DND-41 (cell line): Measurements from ENCODE around the gene RGS3.

Experiments
- CTCF ChIP-seq: IDR thresholded peaks from 2 replicates; pipeline ENCODE4 v1.5.1; 2012; ENCODE audit warnings: borderline replicate concordance, low read length, moderate library complexity, mild to moderate bottlenecking; ENCODE audit not compliant: poor library complexity, severe bottlenecking; ENCODE audit errors: extremely low read depth
- EZH2 ChIP-seq: IDR thresholded peaks from 3 replicates; pipeline ENCODE4 v1.6.1; 2012; ENCODE audit warnings: borderline replicate concordance, low read depth, mild to moderate bottlenecking, moderate library complexity, low read length, inconsistent platforms; ENCODE audit not compliant: severe bottlenecking

GRCh38 chr9:113573959-113574352 is 110.4 kb downstream of the RGS3 start:
- TF ChIP-seq CTCF (no peak), EZH2 (no peak)
